ENCODE measurements around the gene RNF220. TPM values are rescaled to one million over a fixed set of nuclear protein-coding genes. Genes with fewer than 3 reads are reported as not detected.

The RNF220 gene
- polyA plus RNA-seq, 2 donors: 32.7 to 47.8 TPM

DNA sequence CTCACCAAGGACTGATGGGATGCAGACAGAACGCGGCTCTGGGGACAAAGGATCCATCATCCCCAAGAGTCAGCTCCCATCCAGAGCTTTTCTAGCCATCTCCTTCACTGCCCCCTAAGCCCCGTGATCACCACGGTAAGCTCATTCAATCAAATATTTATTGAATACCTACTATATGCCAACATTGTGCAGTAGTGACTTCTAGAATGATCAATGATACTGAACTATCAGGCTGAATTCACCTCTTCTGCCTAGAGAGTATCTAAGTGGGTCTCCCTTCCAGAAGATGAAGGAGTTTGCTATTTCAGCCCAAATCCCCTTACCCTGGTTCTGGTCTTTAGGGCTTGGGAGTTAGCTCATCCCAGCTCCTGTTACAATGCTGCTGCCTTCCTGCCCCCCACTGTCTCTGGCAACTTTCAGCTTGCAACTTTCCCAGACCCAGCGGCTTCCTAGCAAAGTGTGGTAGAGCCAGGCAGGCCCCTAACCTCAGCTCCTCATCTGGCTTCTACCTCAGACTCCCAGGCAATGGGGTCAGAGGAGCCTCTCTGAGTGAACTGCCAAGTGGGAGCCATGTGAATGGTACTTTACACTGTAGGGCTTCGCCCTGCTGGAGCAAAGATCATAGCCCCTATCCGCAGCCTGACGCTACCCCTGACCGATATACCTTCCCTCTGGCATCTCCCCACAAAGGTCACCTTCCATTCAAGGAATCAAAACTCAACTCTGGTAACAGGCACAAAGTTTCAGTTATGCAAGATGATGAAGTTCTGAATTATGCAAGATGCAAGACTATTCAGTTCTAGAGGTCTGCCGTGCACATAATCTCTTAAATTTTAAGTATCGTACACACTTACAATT lies 248.3 kb downstream of the RNF220 start:
- no peak overlapping the region for H3K4me3 ChIP-seq (ENCODE audit: low read depth in 1 of 2, low read length in 2 of 2)
- no peaks in the 10 kb centered on the region for H3K9me3 ChIP-seq (ENCODE audit: control insufficient read depth in 2 of 2, insufficient read depth in 1 of 2, low read depth in 1 of 2, low read length in 1 of 2)
- 62 to 63% methylated on average over 11 of the region's 11 CpGs for WGBS, 2 donors
- no peaks in the 10 kb centered on the region for H3K27me3 ChIP-seq (ENCODE audit: control insufficient read depth in 1 of 2, insufficient read depth in 2 of 2, low read length in 2 of 2)
- H3K36me3 ChIP-seq (ENCODE audit: control insufficient read depth in 2 of 2, insufficient read depth in 2 of 2, low read length in 1 of 2): peaks cover 15 to 28% of the 10 kb centered on the region in 2 donors
- H3K27ac ChIP-seq (ENCODE audit: low read depth in 2 of 2, low read length in 1 of 2): no peak overlapping the region
- H3K4me1 ChIP-seq (ENCODE audit: control insufficient read depth in 2 of 2, insufficient read depth in 2 of 2, low read length in 1 of 2): no peaks in the 10 kb centered on the region

DNA sequence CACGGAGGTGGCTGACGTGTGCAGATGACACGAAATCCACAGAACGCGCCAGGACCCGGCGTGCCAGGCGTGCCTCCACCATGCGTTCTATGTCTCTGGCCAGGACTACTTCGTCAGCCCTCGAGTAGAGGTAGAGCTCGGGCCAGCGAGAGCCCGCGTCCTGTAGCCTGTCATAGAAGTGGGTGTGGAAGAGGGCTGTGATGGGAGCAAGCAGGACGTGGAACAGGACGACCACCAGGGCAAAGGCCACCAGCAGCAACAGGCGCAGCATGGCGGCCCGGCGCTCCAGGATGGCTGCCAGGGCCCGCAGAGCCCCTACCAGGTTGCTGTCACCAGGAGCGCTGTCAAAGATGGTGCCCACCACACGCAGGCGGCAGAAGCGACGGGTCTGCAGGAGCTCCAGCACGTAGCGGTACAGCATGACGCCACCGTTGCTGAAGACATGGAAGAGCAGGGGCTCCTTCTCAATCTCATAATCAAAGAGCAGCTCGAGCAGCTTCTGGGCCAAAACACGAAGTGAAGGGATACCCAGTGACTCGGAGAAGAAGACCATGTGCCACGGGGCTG lies 249.6 kb downstream of the RNF220 start:
- WGBS, 2 donors: 93 to 94% methylated on average over 34 to 35 of the region's 35 CpGs
- Histone ChIP-seq H3K4me1 (ENCODE audit: control insufficient read depth in 2 of 2, insufficient read depth in 2 of 2, low read length in 1 of 2) (no peaks in the 10 kb centered on the region), H3K27ac (ENCODE audit: low read depth in 2 of 2, low read length in 1 of 2) (no peak overlapping the region), H3K36me3 (ENCODE audit: control insufficient read depth in 2 of 2, insufficient read depth in 2 of 2, low read length in 1 of 2) (peaks cover 13 to 16% of the 10 kb centered on the region in 2 donors), H3K9me3 (ENCODE audit: control insufficient read depth in 2 of 2, insufficient read depth in 1 of 2, low read depth in 1 of 2, low read length in 1 of 2) (no peaks in the 10 kb centered on the region), H3K27me3 (ENCODE audit: control insufficient read depth in 1 of 2, insufficient read depth in 2 of 2, low read length in 2 of 2) (no peaks in the 10 kb centered on the region), H3K4me3 (ENCODE audit: low read depth in 1 of 2, low read length in 2 of 2) (no peak overlapping the region)

DNA sequence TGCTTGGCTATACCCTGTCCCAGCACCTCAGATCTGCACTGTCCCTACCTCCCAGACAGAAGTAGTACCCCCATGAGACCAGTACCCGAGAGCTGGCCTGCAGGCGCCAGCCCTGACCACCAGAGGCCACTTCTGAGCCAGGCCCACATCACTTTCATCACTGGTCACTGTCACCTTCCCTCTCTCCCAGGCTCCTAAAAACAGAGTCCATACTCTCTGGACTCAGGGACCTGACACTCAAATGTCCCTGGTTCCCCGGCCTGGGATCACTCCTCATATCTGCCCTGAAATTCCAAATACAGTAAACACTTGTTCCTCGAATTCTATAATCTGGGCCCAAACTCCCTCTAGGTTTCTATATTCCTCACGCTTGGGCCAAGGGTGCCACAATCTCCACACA lies 250.6 kb downstream of the RNF220 start:
- H3K36me3 ChIP-seq (ENCODE audit: control insufficient read depth in 2 of 2, insufficient read depth in 2 of 2, low read length in 1 of 2): peaks cover 4 to 7% of the 10 kb centered on the region in 2 donors

DNA sequence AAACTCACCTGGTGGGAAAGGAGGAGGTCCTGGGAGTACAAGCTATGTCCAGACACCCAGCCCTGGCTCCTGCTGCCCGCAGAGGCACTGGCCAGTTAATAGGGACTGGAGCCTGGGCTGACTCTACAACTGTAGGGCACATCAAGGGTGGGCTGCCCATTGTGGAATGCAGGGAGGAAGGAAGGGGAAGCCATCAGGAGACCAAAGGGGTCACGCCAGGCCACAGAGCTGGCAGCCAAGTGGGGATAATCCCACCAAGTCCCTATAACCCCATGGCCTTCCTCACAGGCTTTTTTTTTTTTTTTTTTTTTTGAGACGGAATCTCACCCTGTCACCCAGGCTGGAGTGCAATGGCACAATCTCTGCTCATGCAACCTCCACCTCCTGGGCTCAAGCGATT lies 254.5 kb downstream of the RNF220 start:
- Histone ChIP-seq H3K27me3 (ENCODE audit: control insufficient read depth in 1 of 2, insufficient read depth in 2 of 2, low read length in 2 of 2) (no peaks in the 10 kb centered on the region), H3K36me3 (ENCODE audit: control insufficient read depth in 2 of 2, insufficient read depth in 2 of 2, low read length in 1 of 2) (peaks cover 0 to under 1% of the 10 kb centered on the region in 2 donors), H3K4me3 (ENCODE audit: low read depth in 1 of 2, low read length in 2 of 2) (no peak overlapping the region), H3K27ac (ENCODE audit: low read depth in 2 of 2, low read length in 1 of 2) (no peak overlapping the region), H3K9me3 (ENCODE audit: control insufficient read depth in 2 of 2, insufficient read depth in 1 of 2, low read depth in 1 of 2, low read length in 1 of 2) (no peaks in the 10 kb centered on the region), H3K4me1 (ENCODE audit: control insufficient read depth in 2 of 2, insufficient read depth in 2 of 2, low read length in 1 of 2) (no peaks in the 10 kb centered on the region)
- 93 to 98% methylated on average over 4 of the region's 4 CpGs for WGBS, 2 donors

More for the DNA sequence above, 250.6 kb downstream of the RNF220 start:
- WGBS, 2 donors: 69 to 76% methylated on average over 5 of the region's 5 CpGs
- H3K4me3 ChIP-seq (ENCODE audit: low read depth in 1 of 2, low read length in 2 of 2): no peak overlapping the region
- H3K27ac ChIP-seq (ENCODE audit: low read depth in 2 of 2, low read length in 1 of 2): no peak overlapping the region
- no peaks in the 10 kb centered on the region for H3K9me3 ChIP-seq (ENCODE audit: control insufficient read depth in 2 of 2, insufficient read depth in 1 of 2, low read depth in 1 of 2, low read length in 1 of 2)
- no peaks in the 10 kb centered on the region for H3K27me3 ChIP-seq (ENCODE audit: control insufficient read depth in 1 of 2, insufficient read depth in 2 of 2, low read length in 2 of 2)
- H3K4me1 ChIP-seq (ENCODE audit: control insufficient read depth in 2 of 2, insufficient read depth in 2 of 2, low read length in 1 of 2): no peaks in the 10 kb centered on the region

DNA sequence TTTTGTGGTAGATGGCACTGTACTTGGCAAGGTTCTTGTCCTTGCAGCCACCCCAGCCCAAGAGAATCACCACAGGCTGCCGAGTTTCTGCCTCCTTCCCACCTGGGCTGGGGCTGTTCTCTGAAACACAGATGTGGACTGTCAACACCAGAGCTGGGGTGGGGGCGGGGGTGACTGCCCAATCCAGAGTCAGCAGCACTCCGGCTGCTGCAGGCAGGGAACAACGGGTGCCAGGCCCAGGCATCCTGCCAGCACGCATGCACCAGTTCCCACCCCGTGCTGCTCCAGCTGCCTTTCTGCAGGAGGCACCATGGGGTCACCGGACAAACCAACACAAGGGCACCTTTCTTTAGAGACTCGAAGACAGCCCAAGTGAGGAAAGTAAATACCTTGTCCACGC lies 255.1 kb downstream of the RNF220 start:
- Histone ChIP-seq H3K36me3 (ENCODE audit: control insufficient read depth in 2 of 2, insufficient read depth in 2 of 2, low read length in 1 of 2) (no peaks in the 10 kb centered on the region), H3K9me3 (ENCODE audit: control insufficient read depth in 2 of 2, insufficient read depth in 1 of 2, low read depth in 1 of 2, low read length in 1 of 2) (no peaks in the 10 kb centered on the region), H3K4me3 (ENCODE audit: low read depth in 1 of 2, low read length in 2 of 2) (no peak overlapping the region), H3K4me1 (ENCODE audit: control insufficient read depth in 2 of 2, insufficient read depth in 2 of 2, low read length in 1 of 2) (no peaks in the 10 kb centered on the region), H3K27ac (ENCODE audit: low read depth in 2 of 2, low read length in 1 of 2) (no peak overlapping the region), H3K27me3 (ENCODE audit: control insufficient read depth in 1 of 2, insufficient read depth in 2 of 2, low read length in 2 of 2) (no peaks in the 10 kb centered on the region)
- 23 to 44% methylated on average over 9 of the region's 9 CpGs for WGBS, 2 donors

DNA sequence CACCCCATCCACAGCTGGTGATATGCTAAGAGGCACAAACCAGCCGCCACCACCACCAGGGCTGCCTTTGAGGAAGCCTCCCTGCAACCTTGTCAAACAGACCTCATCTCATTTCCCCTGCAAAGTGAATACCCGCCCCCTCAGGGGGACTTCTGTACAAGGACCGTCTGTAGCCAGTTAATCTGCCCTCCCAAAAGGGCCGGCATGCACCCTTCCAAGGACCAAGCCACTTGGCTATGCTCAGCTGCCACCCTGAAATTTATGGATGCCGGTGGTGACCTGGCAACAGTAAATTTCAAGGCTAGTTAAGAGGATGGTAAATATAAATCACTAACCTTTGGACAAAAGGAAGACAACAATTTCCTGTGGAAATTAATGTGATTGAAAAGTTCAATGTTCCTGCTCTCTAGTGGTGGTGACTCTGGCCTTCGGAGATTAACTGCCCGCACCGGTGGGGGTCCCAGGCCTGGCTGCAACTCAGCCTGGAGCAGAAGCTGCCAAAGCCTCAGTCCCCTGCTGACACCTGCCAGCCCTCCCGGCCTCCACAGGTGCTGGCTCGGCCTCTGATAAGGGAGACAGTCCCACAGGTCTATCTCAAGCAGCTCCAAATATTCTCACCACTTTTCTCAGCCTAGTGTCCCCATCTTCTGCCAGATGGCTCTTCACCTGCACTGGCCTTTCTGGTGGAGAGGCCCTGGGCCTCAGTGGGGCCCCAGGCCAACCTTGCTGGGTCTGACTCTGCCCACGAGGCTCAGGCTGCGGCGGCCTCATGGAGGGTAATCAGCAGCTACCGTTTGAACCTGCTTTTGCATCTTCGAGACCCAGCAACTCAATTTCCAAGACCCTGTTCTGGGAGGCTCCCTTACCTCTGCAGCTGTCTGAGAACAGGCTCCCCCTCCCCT lies 257.0 kb downstream of the RNF220 start:
- H3K27me3 ChIP-seq (ENCODE audit: control insufficient read depth in 1 of 2, insufficient read depth in 2 of 2, low read length in 2 of 2): no peaks in the 10 kb centered on the region

DNA sequence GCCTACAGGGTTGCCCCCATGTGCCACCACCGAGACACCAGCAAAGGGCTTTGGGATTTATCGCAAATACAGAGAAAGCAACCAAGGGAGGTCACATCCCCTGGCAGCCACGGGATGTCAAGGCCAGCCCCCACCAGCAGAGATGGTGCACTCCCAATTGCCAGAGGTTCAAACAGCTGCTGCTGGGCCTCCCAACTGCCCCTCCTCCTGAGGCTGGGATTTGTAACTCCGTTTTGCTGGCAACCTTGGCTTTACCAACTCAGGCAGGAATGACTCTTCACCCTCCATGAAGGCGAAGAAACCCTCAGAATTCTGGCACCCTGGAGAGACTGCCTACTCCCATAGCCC lies 257.6 kb downstream of the RNF220 start:
- no peaks in the 10 kb centered on the region for H3K9me3 ChIP-seq (ENCODE audit: control insufficient read depth in 2 of 2, insufficient read depth in 1 of 2, low read depth in 1 of 2, low read length in 1 of 2)
- H3K4me3 ChIP-seq (ENCODE audit: low read depth in 1 of 2, low read length in 2 of 2): no peak overlapping the region
- H3K4me1 ChIP-seq (ENCODE audit: control insufficient read depth in 2 of 2, insufficient read depth in 2 of 2, low read length in 1 of 2): no peaks in the 10 kb centered on the region
- H3K27ac ChIP-seq (ENCODE audit: low read depth in 2 of 2, low read length in 1 of 2): no peak overlapping the region
- H3K27me3 ChIP-seq (ENCODE audit: control insufficient read depth in 1 of 2, insufficient read depth in 2 of 2, low read length in 2 of 2): no peaks in the 10 kb centered on the region
- no peaks in the 10 kb centered on the region for H3K36me3 ChIP-seq (ENCODE audit: control insufficient read depth in 2 of 2, insufficient read depth in 2 of 2, low read length in 1 of 2)
- 76 to 80% methylated on average over 5 of the region's 5 CpGs for WGBS, 2 donors

More for the DNA sequence above, 257.0 kb downstream of the RNF220 start:
- H3K4me1 ChIP-seq (ENCODE audit: control insufficient read depth in 2 of 2, insufficient read depth in 2 of 2, low read length in 1 of 2): no peaks in the 10 kb centered on the region
- no peaks in the 10 kb centered on the region for H3K9me3 ChIP-seq (ENCODE audit: control insufficient read depth in 2 of 2, insufficient read depth in 1 of 2, low read depth in 1 of 2, low read length in 1 of 2)
- no peak overlapping the region for H3K4me3 ChIP-seq (ENCODE audit: low read depth in 1 of 2, low read length in 2 of 2)
- 65 to 84% methylated on average over 15 of the region's 15 CpGs for WGBS, 2 donors
- H3K36me3 ChIP-seq (ENCODE audit: control insufficient read depth in 2 of 2, insufficient read depth in 2 of 2, low read length in 1 of 2): no peaks in the 10 kb centered on the region
- no peak overlapping the region for H3K27ac ChIP-seq (ENCODE audit: low read depth in 2 of 2, low read length in 1 of 2)

DNA sequence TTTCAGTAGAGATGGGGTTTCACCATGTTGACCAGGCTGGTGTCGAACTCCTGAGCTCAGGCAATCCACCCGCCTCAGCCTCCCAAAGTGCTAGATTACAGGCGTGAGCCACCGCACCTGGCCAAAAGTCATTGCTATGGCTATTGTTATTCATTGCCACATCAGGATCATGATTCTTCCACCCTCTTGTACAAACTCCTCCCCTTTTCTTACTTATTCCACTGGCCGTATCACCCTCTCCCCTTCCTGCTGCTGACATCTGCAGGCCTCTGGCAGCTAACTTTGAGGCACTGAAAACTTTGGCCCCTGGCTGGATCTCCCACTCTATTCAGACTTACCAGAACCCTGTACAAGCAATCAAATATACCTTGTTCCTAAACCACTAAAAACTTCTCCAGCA lies 258.4 kb downstream of the RNF220 start:
- no peaks in the 10 kb centered on the region for H3K36me3 ChIP-seq (ENCODE audit: control insufficient read depth in 2 of 2, insufficient read depth in 2 of 2, low read length in 1 of 2)
- 91 to 96% methylated on average over 5 of the region's 5 CpGs for WGBS, 2 donors
- H3K27ac ChIP-seq (ENCODE audit: low read depth in 2 of 2, low read length in 1 of 2): no peak overlapping the region
- no peaks in the 10 kb centered on the region for H3K9me3 ChIP-seq (ENCODE audit: control insufficient read depth in 2 of 2, insufficient read depth in 1 of 2, low read depth in 1 of 2, low read length in 1 of 2)
- H3K4me1 ChIP-seq (ENCODE audit: control insufficient read depth in 2 of 2, insufficient read depth in 2 of 2, low read length in 1 of 2): no peaks in the 10 kb centered on the region
- H3K4me3 ChIP-seq (ENCODE audit: low read depth in 1 of 2, low read length in 2 of 2): no peak overlapping the region
- no peaks in the 10 kb centered on the region for H3K27me3 ChIP-seq (ENCODE audit: control insufficient read depth in 1 of 2, insufficient read depth in 2 of 2, low read length in 2 of 2)

DNA sequence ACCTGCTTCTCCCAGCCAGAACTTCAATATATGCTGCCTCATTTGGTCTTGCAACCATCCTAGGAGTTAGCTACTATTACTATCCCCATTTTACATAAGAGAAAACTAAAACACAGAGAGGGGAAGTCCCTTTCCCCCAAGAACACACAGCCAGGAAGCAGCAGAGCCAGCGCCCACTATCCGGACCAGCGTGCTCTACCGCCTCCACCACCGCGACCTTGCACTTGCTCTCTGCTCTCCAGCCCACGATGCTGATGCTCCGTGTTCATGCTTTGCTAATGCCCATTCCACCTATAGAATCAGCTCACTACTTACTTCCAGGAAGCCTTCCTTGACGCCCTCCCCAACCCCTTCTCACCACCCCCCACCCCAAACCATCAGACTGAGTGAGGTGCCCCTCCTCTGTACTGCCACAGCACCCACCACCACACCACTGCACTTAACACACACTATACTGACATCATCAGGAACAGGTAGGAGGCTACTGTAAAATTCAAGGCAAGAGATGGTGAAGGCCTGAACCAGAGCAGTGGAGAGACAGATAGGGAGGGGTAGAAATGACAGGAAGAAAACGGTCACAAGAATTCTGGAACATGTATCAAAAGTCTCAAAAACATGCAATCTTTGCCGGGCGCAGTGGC lies 259.8 kb downstream of the RNF220 start:
- 84 to 88% methylated on average over 12 of the region's 12 CpGs for WGBS, 2 donors
- Histone ChIP-seq H3K36me3 (ENCODE audit: control insufficient read depth in 2 of 2, insufficient read depth in 2 of 2, low read length in 1 of 2) (no peaks in the 10 kb centered on the region), H3K27me3 (ENCODE audit: control insufficient read depth in 1 of 2, insufficient read depth in 2 of 2, low read length in 2 of 2) (no peaks in the 10 kb centered on the region), H3K4me1 (ENCODE audit: control insufficient read depth in 2 of 2, insufficient read depth in 2 of 2, low read length in 1 of 2) (no peaks in the 10 kb centered on the region), H3K27ac (ENCODE audit: low read depth in 2 of 2, low read length in 1 of 2) (no peak overlapping the region), H3K4me3 (ENCODE audit: low read depth in 1 of 2, low read length in 2 of 2) (no peak overlapping the region), H3K9me3 (ENCODE audit: control insufficient read depth in 2 of 2, insufficient read depth in 1 of 2, low read depth in 1 of 2, low read length in 1 of 2) (no peaks in the 10 kb centered on the region)

All from esophagus (tissue), 2 donors.